PC-3 (cell line): Measurements from ENCODE around the gene RAD9A. TPM values are rescaled to one million over a fixed set of nuclear protein-coding genes. Genes with fewer than 3 reads are reported as not detected.
A peak's percentile ranks its signal among the peaks of the same experiment; 100 is the strongest.

Source experiments
- ATAC-seq: fragments of 200-7000 bp; cut with Tn5 transposase; 2 replicates; pipeline ENCODE4 v1.9.1; 2020; ENCODE audit warnings: mild to moderate bottlenecking, moderate library complexity
- BruUV-seq: library from RNA; stranded (reverse); fragments of 400-500 nt; replicated peaks from 2 replicates; lab custom pipeline; 2021; lab: Mats Ljungman, UMichigan
- CTCF ChIA-PET: fragments of 300-600 bp; sonication (Branson Sonifier 250); formaldehyde crosslinking; loops from one replicate; lab custom pipeline; 2022; ENCODE audit warnings: antibody characterized with exemption; lab: Charles Lee
- POLR2A ChIA-PET: fragments of 300-600 bp; sonication (Branson Sonifier 250); formaldehyde crosslinking; loops from one replicate; lab custom pipeline; 2022; ENCODE audit warnings: antibody characterized with exemption; ENCODE audit not compliant: unreplicated experiment; lab: Charles Lee
- DNase-seq: peaks from one replicate; pipeline ENCODE4 v3.0.0-alpha.2; 2015
- H2AFZ ChIP-seq: fragments of 300-600 bp; sonication (generic); 2 replicates; pipeline ENCODE4 v1.6.0; 2016; ENCODE audit warnings: antibody characterized with exemption, low read length
- H3F3A ChIP-seq: fragments of 300-600 bp; sonication (generic); one replicate; pipeline ENCODE4 v1.6.0; 2017; ENCODE audit warnings: antibody characterized with exemption, low read length, control low read depth, mild to moderate bottlenecking; ENCODE audit not compliant: unreplicated experiment
- H3K27ac ChIP-seq: fragments of 300-600 bp; sonication (generic); 2 replicates; pipeline ENCODE4 v1.5.1; 2016; ENCODE audit warnings: mild to moderate bottlenecking, low read length
- H3K27me3 ChIP-seq: fragments of 300-600 bp; sonication (generic); 2 replicates; pipeline ENCODE4 v1.6.1; 2016; ENCODE audit warnings: low read length, mixed read lengths
- H3K36me3 ChIP-seq: fragments of 300-600 bp; sonication (generic); 2 replicates; pipeline ENCODE4 v1.6.1; 2016; ENCODE audit warnings: low read depth, mixed run types, low read length, mixed read lengths
- H3K4me1 ChIP-seq: fragments of 300-600 bp; sonication (generic); 2 replicates; pipeline ENCODE4 v1.5.1; 2016; ENCODE audit warnings: low read length; ENCODE audit not compliant: insufficient read depth
- H3K4me2 ChIP-seq: fragments of 300-600 bp; sonication (generic); 2 replicates; pipeline ENCODE4 v1.6.0; 2016; ENCODE audit warnings: low read length
- H3K4me3 ChIP-seq: fragments of 300-600 bp; sonication (generic); 2 replicates; pipeline ENCODE4 v1.5.1; 2016; ENCODE audit warnings: mild to moderate bottlenecking, low read length, mixed read lengths
- H3K79me2 ChIP-seq: fragments of 300-600 bp; sonication (generic); 2 replicates; pipeline ENCODE4 v1.6.1; 2017; ENCODE audit warnings: low read length, mixed read lengths
- H3K9ac ChIP-seq: fragments of 300-600 bp; sonication (generic); 2 replicates; pipeline ENCODE4 v1.6.0; 2016; ENCODE audit warnings: mild to moderate bottlenecking, low read length
- H3K9me2 ChIP-seq: fragments of 300-600 bp; sonication (generic); replicated peaks from 2 replicates; pipeline ENCODE4 v1.6.1; 2016; ENCODE audit warnings: mixed run types, low read length, mixed read lengths
- H3K9me3 ChIP-seq: fragments of 300-600 bp; sonication (generic); 2 replicates; pipeline ENCODE4 v1.6.1; 2016; ENCODE audit warnings: low read length, mixed read lengths
- H4K20me1 ChIP-seq: fragments of 300-600 bp; sonication (generic); 2 replicates; pipeline ENCODE4 v1.6.1; 2016; ENCODE audit warnings: low read length, mixed read lengths
- EZH2 ChIP-seq: fragments of 300-600 bp; sonication (generic); IDR thresholded peaks from one replicate; pipeline ENCODE4 v1.6.1; 2017; ENCODE audit warnings: antibody characterized with exemption, mild to moderate bottlenecking, low read length; ENCODE audit not compliant: unreplicated experiment
- EZH2phosphoT487 ChIP-seq: fragments of 300-600 bp; sonication (generic); IDR thresholded peaks from 2 replicates; pipeline ENCODE4 v1.6.1; 2018; ENCODE audit warnings: mild to moderate bottlenecking, antibody characterized with exemption, low read length, borderline replicate concordance
- intact Hi-C: fragments of 100-400 bp; cut with micrococcal nuclease; formaldehyde crosslinking; loops from 2 replicates; pipeline ENCODE4 v1.9.0; 2023
- total RNA-seq: library from RNA; depleted of rRNA; stranded (reverse); fragments of >200 nt; gene quantifications from 2 replicates; pipeline ENCODE4 v1.2.3, GENCODE V29; 2014
- TF ChIP-seq, protein P1 (sequence below): fragments of 300-600 bp; sonication (generic); conservative IDR thresholded peaks from 2 replicates; pipeline ENCODE4 v1.5.1; 2017; ENCODE audit warnings: antibody characterized with exemption, low read depth, mild to moderate bottlenecking, low read length

Gene RAD9A
- total RNA-seq, 1 experiment from 2014 or later, result 45.5 TPM

DNA sequence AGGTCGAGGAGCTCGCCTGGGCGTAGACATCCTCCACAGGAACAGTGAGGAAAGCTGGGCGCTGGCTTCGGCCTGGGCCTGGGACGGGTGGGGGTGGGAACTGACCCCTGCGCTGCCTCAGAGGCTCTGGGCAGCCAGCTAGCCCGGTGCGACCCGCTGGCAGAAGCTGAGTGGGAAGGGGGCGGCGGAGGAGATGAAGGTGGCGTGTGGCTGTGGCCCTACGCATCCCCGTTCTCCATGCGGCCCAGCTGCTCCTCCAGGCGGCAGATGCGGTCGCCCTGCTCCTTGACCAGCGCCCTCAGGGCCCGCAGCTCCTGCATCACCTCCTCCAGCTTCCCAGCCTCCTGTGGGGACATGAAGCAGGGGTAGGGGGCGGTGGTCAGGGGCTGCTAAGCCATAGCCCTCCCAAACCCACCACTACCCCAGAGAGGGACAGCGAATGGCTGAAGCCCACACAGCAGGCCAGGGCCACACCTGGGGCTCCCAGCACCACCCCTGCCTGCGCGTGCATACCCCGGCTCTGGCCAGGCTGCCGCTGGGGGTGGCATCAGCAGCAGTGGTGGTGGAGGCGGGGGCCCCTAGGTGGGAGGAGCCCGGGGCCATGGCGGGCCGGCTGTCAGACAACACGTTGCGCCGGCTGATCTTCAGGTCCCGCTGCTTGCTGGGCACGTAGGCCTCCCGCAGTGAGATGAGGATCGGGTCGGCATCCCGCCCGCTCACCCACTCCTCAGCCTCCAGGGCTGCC is 46.5 kb downstream of the RAD9A start:
- H3K9me3 ChIP-seq, result no peaks in the 10 kb centered on the region
- no peak overlapping the region for H3K9ac ChIP-seq
- peaks cover 9% of the 10 kb centered on the region for H3F3A ChIP-seq
- no peak for ATAC-seq
- CTCF ChIA-PET, result interaction anchor here (0.6 kb wide), 1 partner anchor 21 kb away, joined by 3 read pairs; no protein-coding TSS in a partner anchor
- POLR2A ChIA-PET, result interaction anchor here (0.7 kb wide), 1 partner anchor 13 kb away, joined by 3 read pairs; no protein-coding TSS in a partner anchor
- H3K79me2 ChIP-seq, result 0 out of 2 replicates have a peak, but pooled peaks cover 6% of the 10 kb centered on the region
- H4K20me1 ChIP-seq, result no peaks in the 10 kb centered on the region
- H3K9me2 ChIP-seq, result no peaks in the 10 kb centered on the region
- no peak overlapping the region for H3K4me2 ChIP-seq
- no peak for DNase-seq
- no peak overlapping the region for H3K4me3 ChIP-seq
- no peak for TF ChIP-seq EZH2
- TF ChIP-seq, protein P1, sequence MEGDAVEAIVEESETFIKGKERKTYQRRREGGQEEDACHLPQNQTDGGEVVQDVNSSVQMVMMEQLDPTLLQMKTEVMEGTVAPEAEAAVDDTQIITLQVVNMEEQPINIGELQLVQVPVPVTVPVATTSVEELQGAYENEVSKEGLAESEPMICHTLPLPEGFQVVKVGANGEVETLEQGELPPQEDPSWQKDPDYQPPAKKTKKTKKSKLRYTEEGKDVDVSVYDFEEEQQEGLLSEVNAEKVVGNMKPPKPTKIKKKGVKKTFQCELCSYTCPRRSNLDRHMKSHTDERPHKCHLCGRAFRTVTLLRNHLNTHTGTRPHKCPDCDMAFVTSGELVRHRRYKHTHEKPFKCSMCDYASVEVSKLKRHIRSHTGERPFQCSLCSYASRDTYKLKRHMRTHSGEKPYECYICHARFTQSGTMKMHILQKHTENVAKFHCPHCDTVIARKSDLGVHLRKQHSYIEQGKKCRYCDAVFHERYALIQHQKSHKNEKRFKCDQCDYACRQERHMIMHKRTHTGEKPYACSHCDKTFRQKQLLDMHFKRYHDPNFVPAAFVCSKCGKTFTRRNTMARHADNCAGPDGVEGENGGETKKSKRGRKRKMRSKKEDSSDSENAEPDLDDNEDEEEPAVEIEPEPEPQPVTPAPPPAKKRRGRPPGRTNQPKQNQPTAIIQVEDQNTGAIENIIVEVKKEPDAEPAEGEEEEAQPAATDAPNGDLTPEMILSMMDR, result no peak
- no peak for TF ChIP-seq EZH2phosphoT487
- peaks cover 20% of the 10 kb centered on the region; the same call in 1 of the 2 replicates for H3K36me3 ChIP-seq
- H3K27me3 ChIP-seq, result no peaks in the 10 kb centered on the region
- no peak overlapping the region for H3K27ac ChIP-seq
- no TSS peak for BruUV-seq
- H2AFZ ChIP-seq, result no peak overlapping the region
- intact Hi-C loops, result no loop called here
- H3K4me1 ChIP-seq, result no peaks in the 10 kb centered on the region

DNA sequence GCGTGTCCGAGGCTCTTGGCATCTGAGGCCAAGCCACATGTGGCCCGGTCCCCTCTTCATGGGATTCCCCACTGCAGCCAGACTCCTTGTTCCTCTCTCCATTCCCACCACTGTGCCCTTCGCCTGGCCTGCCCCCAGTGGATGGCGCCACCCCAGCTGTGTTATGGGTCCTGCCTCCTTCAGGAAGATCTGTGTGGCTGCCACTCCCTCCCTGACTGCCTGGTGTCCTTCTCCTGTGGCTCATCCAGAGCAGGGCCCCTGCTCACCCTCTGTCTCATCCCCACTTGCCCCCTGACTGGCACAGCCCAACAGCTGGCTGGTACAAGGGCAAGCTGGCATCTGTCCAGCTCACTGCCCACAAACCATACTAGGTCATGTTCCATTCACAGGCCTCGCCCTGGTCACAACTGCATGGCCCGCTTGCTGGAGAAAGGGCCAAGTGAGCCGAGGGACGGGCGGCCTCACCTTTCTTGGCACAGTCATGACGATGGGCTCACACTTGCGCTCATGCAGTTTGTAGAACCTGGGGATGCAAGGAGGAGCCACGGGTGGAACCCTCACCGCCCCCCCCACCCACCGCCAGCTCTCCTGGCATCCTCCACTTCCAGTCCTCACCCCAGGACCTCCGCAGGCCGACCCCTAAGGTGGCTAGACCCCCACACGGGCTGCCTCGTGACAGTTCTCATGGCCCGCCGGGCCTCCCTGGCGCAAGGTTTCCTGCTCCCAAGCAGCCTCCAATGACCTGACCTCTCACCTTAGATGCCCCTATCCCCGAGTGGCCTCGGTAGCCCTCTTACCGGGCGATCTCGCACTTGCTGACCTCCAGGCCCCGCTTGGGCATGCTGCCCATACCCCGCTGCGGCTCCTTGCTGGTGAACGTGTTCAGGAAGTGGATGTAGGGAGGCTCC is 47.8 kb downstream of the RAD9A start:
- Histone ChIP-seq H3K36me3 (peaks cover 10% of the 10 kb centered on the region; the same call in 1 of the 2 replicates), H2AFZ (no peak overlapping the region), H3K4me1 (0 out of 2 replicates have a peak, but pooled peaks cover 6% of the 10 kb centered on the region), H3K4me2 (no peak overlapping the region), H3K4me3 (no peak overlapping the region), H3K9me3 (no peaks in the 10 kb centered on the region), H3K9ac (no peak overlapping the region), H4K20me1 (no peaks in the 10 kb centered on the region), H3K79me2 (0 out of 2 replicates have a peak, but pooled peaks cover 6% of the 10 kb centered on the region), H3K27me3 (no peaks in the 10 kb centered on the region), H3F3A (peaks cover 9% of the 10 kb centered on the region), H3K27ac (no peak overlapping the region), H3K9me2 (no peaks in the 10 kb centered on the region)
- no TSS peak for BruUV-seq
- POLR2A ChIA-PET, result interaction anchor here (0.7 kb wide), 1 partner anchor 11 kb away, joined by 3 read pairs; no protein-coding TSS in a partner anchor
- TF ChIP-seq, protein P1, result peak; percentile 64
- TF ChIP-seq EZH2, result no peak
- ATAC-seq, result peak; percentile 19
- intact Hi-C loops, result no loop called here
- DNase-seq, result peak; percentile 36
- CTCF ChIA-PET, result no interaction called here
